Measurements from ENCODE around the gene BIVM. TPM values are rescaled to one million over a fixed set of nuclear protein-coding genes. Genes with fewer than 3 reads are reported as not detected.

Gene BIVM
- total and polyA plus RNA-seq, 4 donors: 7.4 to 17.8 (median 11.3) TPM

GRCh38 chr13:102807699-102808098 lies 8.8 kb downstream of the BIVM start:
- Histone ChIP-seq H3K27ac (ENCODE audit: low read depth in 1 of 2, low read length in 2 of 2) (no peak overlapping the region), H3K9ac (ENCODE audit: low read depth in 1 of 2, low read length in 2 of 2) (no peak overlapping the region), H3K27me3 (ENCODE audit: control insufficient read depth in 4 of 4, insufficient read depth in 4 of 4, low read length in 3 of 4) (no peaks in the 10 kb centered on the region), H3K4me3 (ENCODE audit: low read depth in 1 of 3, low read length in 3 of 3) (no peak overlapping the region), H3K9me3 (ENCODE audit: control insufficient read depth in 4 of 4, low read length in 3 of 4) (peaks cover 0 to 4% (median 0%) of the 10 kb centered on the region in 4 donors), H3K4me1 (ENCODE audit: control insufficient read depth in 4 of 4, insufficient read depth in 4 of 4, low read length in 3 of 4) (peaks cover 0 to 7% (median 1%) of the 10 kb centered on the region in 4 donors), H3K36me3 (ENCODE audit: control insufficient read depth in 4 of 4, insufficient read depth in 3 of 4, low read depth in 1 of 4, low read length in 3 of 4) (peaks cover 2 to 12% (median 4%) of the 10 kb centered on the region in 4 donors)
- no peak for DNase-seq (ENCODE audit: low spot score)
- WGBS: 97% methylated on average over 3 of the region's 3 CpGs
- no peak for TF ChIP-seq YY1 (IDR thresholded peaks at IDR 0.05)
- TF ChIP-seq EGR1 (IDR thresholded peaks at IDR 0.05; ENCODE audit: low read depth in 2 of 2): no peak
- TF ChIP-seq FOXA1 (IDR thresholded peaks at IDR 0.05): no peak
- TF ChIP-seq FOXA2 (IDR thresholded peaks at IDR 0.05): no peak
- TF ChIP-seq, protein P1, sequence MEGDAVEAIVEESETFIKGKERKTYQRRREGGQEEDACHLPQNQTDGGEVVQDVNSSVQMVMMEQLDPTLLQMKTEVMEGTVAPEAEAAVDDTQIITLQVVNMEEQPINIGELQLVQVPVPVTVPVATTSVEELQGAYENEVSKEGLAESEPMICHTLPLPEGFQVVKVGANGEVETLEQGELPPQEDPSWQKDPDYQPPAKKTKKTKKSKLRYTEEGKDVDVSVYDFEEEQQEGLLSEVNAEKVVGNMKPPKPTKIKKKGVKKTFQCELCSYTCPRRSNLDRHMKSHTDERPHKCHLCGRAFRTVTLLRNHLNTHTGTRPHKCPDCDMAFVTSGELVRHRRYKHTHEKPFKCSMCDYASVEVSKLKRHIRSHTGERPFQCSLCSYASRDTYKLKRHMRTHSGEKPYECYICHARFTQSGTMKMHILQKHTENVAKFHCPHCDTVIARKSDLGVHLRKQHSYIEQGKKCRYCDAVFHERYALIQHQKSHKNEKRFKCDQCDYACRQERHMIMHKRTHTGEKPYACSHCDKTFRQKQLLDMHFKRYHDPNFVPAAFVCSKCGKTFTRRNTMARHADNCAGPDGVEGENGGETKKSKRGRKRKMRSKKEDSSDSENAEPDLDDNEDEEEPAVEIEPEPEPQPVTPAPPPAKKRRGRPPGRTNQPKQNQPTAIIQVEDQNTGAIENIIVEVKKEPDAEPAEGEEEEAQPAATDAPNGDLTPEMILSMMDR (IDR thresholded peaks at IDR 0.05; ENCODE audit: low read depth, low read length, missing input control): no peak
- TF ChIP-seq NR2F2 (IDR thresholded peaks at IDR 0.05): no peak
- no peak for TF ChIP-seq JUND (IDR thresholded peaks at IDR 0.05)
- TF ChIP-seq, protein P2, sequence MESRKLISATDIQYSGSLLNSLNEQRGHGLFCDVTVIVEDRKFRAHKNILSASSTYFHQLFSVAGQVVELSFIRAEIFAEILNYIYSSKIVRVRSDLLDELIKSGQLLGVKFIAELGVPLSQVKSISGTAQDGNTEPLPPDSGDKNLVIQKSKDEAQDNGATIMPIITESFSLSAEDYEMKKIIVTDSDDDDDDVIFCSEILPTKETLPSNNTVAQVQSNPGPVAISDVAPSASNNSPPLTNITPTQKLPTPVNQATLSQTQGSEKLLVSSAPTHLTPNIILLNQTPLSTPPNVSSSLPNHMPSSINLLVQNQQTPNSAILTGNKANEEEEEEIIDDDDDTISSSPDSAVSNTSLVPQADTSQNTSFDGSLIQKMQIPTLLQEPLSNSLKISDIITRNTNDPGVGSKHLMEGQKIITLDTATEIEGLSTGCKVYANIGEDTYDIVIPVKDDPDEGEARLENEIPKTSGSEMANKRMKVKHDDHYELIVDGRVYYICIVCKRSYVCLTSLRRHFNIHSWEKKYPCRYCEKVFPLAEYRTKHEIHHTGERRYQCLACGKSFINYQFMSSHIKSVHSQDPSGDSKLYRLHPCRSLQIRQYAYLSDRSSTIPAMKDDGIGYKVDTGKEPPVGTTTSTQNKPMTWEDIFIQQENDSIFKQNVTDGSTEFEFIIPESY (IDR thresholded peaks at IDR 0.05): no peak
- no peak for TF ChIP-seq ATF3 (IDR thresholded peaks at IDR 0.05)
- TF ChIP-seq TAF1 (conservative IDR thresholded peaks at IDR 0.05): no peak
- TF ChIP-seq HNF4A (conservative IDR thresholded peaks at IDR 0.05): no peak
- no peak for TF ChIP-seq MAX (IDR thresholded peaks at IDR 0.05)
- no peak for TF ChIP-seq SP1 (IDR thresholded peaks at IDR 0.05)
- TF ChIP-seq REST (IDR thresholded peaks at IDR 0.05): no peak

DNA sequence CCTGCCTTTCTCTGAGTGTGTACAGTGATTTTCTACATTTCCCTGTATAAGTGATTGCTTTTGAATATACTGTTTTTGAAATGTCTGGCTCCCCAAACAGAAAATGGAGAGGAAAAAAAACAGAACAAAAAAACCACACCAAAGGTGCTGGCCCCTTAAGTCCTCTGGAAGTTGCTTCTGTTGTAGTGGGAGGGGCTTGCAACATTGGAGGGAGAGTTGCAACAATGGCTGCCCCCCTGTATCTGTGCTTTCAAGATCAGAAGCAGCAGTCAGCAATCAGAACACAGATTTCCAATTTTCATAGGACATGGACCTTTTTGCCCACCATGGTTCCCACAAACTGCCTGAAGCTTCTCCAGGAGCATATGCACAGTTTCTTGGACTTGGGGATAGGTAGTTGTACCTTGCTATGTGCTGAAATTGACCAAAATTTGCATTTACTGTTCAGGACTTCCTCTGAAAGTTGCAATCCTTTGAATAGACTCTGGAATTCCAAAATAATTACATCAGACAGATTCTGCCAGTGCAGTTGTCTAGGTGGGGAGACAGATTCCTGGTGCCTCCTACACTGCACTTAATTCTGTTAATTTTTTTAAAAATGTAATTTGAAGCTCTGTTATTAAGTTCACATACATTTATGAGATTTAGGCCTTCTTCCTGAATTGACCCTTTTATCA lies 13.8 kb downstream of the BIVM start:
- peaks cover 0 to 4% (median 2%) of the 10 kb centered on the region in 4 donors for H3K4me1 ChIP-seq (ENCODE audit: control insufficient read depth in 4 of 4, insufficient read depth in 4 of 4, low read length in 3 of 4)
- H3K27me3 ChIP-seq (ENCODE audit: control insufficient read depth in 4 of 4, insufficient read depth in 4 of 4, low read length in 3 of 4): no peaks in the 10 kb centered on the region
- peaks cover 0 to 4% (median 0%) of the 10 kb centered on the region in 4 donors for H3K9me3 ChIP-seq (ENCODE audit: control insufficient read depth in 4 of 4, low read length in 3 of 4)
- no peak overlapping the region for H3K4me3 ChIP-seq (ENCODE audit: low read depth in 1 of 3, low read length in 3 of 3)
- no peak overlapping the region for H3K27ac ChIP-seq (ENCODE audit: low read depth in 1 of 2, low read length in 2 of 2)
- H3K36me3 ChIP-seq (ENCODE audit: control insufficient read depth in 4 of 4, insufficient read depth in 3 of 4, low read depth in 1 of 4, low read length in 3 of 4): peaks cover 0 to 11% (median 8%) of the 10 kb centered on the region in 4 donors
- TF ChIP-seq TAF1 (conservative IDR thresholded peaks at IDR 0.05): no peak
- TF ChIP-seq SP1 (IDR thresholded peaks at IDR 0.05): no peak
- TF ChIP-seq NR2F2 (IDR thresholded peaks at IDR 0.05): no peak
- TF ChIP-seq, protein P2 (IDR thresholded peaks at IDR 0.05): no peak
- no peak for TF ChIP-seq HNF4G (IDR thresholded peaks at IDR 0.05)
- no peak for TF ChIP-seq MAX (IDR thresholded peaks at IDR 0.05)
- TF ChIP-seq FOXA1 (IDR thresholded peaks at IDR 0.05): no peak
- no peak for TF ChIP-seq EGR1 (IDR thresholded peaks at IDR 0.05; ENCODE audit: low read depth in 2 of 2)
- no peak for TF ChIP-seq YY1 (IDR thresholded peaks at IDR 0.05)
- TF ChIP-seq RXRA (IDR thresholded peaks at IDR 0.05): no peak
- H3K9ac ChIP-seq (ENCODE audit: low read depth in 1 of 2, low read length in 2 of 2): no peak overlapping the region
- no peak for DNase-seq (ENCODE audit: low spot score)
